Stomach (tissue), 9 donors: ENCODE data around the gene PFKL. TPM values are rescaled to one million over a fixed set of nuclear protein-coding genes. Genes with fewer than 3 reads are reported as not detected.

Experiments
- DNase-seq, 2 donors: peaks; one replicate each; pipeline versions ENCODE4 v3.0.0 to v3.0.0-alpha.2; 2013 to 2019
- H3K27ac ChIP-seq, 5 donors: fragments of 200-600 bp in 4 of 5; sonication (generic) in 4 of 5; one replicate each; pipeline ENCODE4 v1.5.1; 2013 to 2019; ENCODE audit warnings: mild to moderate bottlenecking in 1 of 5, moderate library complexity in 1 of 5
- H3K27me3 ChIP-seq, 3 donors: fragments of 200-600 bp; sonication (generic); one replicate each; pipeline ENCODE4 v1.5.1; 2017 to 2019; ENCODE audit warnings: mixed run types in 1 of 3
- H3K36me3 ChIP-seq, 4 donors: fragments of 200-600 bp; sonication (generic); 1 replicate in 3 of 4; 2 replicates in 1 of 4; pipeline ENCODE4 v1.5.1; 2016 to 2019
- H3K4me1 ChIP-seq, 4 donors: fragments of 200-600 bp; sonication (generic); one replicate each; pipeline ENCODE4 v1.5.1; 2016 to 2019
- H3K4me3 ChIP-seq, 4 donors: fragments of 200-600 bp; sonication (generic) in 3 of 4; one replicate each; pipeline ENCODE4 v1.5.1; 2016 to 2019; ENCODE audit warnings: mild to moderate bottlenecking in 1 of 4
- H3K9me3 ChIP-seq, 4 donors: fragments of 200-600 bp; sonication (generic); one replicate each; pipeline ENCODE4 v1.5.1; 2016 to 2019
- EP300 ChIP-seq: sonication (generic); formaldehyde crosslinking; IDR thresholded peaks from one replicate; pipeline ENCODE4 v1.6.1; 2017; ENCODE audit warnings: antibody characterized with exemption
- POLR2A ChIP-seq, 4 donors: fragments of 450-650 bp; IDR thresholded peaks; one replicate each; pipeline ENCODE4 v1.6.1; 2016; ENCODE audit warnings: antibody characterized with exemption in 4 of 4, control low read depth in 2 of 4, mild to moderate bottlenecking in 1 of 4, moderate library complexity in 1 of 4
- POLR2AphosphoS5 ChIP-seq, 3 donors: sonication (generic); formaldehyde crosslinking; IDR thresholded peaks; one replicate each; pipeline ENCODE4 v1.6.1; 2016; ENCODE audit warnings: antibody characterized with exemption in 3 of 3
- WGBS, 5 donors: extraction: QIAGEN DNeasy Blood & Tissue Kit in 3 of 5; methylation state at CpG; one replicate each; pipeline versions ENCODE4 v1.1.5 to v1.1.7; 2013 to 2018; 5-methylcytosine and 5-hydroxymethylcytosine counted together
- intact Hi-C: fragments of 100-400 bp; cut with DNase I; formaldehyde crosslinking; loops from one replicate; pipeline ENCODE4 v1.15.1; 2023; ENCODE audit warnings: low total_unique reads
- polyA plus RNA-seq, 3 donors: library from polyadenylated mRNA; stranded (reverse); fragments of 200-250 nt; gene quantifications; one replicate each; pipeline ENCODE4 v1.2.3, GENCODE V29; 2013
- total RNA-seq, 5 donors: library from RNA; depleted of rRNA; stranded (reverse); fragments of >200 nt; gene quantifications; one replicate each; pipeline versions ENCODE4 v1.1.0 to v1.2.3, GENCODE V29; 2014 to 2016
- TF ChIP-seq, protein P1 (sequence below), 7 experiments: fragments of 450-650 bp in 4 of 7; fragments of 200-600 bp in 3 of 7; sonication (generic) in 3 of 7; IDR thresholded peaks; one replicate each; pipeline ENCODE4 v1.5.1; 2016 to 2019; ENCODE audit warnings: antibody characterized with exemption in 7 of 7, control low read depth in 2 of 7, mild to moderate bottlenecking in 1 of 7
- donor health status: healthy with polysubstance abuse.
- donor health status: Bipolar disorder and iron deficiency.
- donor health status: healthy.

PFKL gene
- total and polyA plus RNA-seq, 8 donors = 83.0 to 283 (median 130) TPM

DNA sequence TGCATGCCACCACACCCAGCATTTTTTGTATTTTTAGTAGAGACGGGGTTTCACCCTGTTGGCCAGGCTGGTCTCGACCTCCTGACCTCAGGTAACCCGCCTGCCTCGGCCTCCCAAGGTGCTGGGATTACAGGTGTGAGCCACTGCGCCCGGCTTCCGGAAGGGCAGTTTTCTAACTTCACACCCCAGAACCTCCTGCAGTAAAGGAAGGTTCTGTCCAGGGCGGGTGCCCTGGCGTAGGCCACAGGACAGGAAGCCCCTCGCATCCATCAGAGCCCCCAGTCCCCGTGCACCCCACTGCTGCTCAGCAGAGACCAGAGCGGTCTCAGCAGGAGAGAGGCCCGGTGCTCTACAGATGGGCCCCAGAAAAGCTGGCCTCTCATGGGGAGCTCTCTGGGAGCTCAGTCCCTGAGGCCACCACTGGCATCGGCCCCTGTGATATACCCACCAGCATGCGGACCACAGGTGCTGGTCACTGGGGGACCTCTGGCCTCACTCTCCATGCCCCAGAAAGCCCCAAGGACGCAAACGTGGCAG is 34.1 kb upstream of the PFKL start:
- no peak for DNase-seq
- Histone ChIP-seq H3K4me1 (no peaks in the 10 kb centered on the region), H3K9me3 (no peaks in the 10 kb centered on the region), H3K36me3 (no peaks in the 10 kb centered on the region), H3K27me3 (peaks cover 0 to 17% (median 0%) of the 10 kb centered on the region in 3 donors), H3K4me3 (no peak overlapping the region), H3K27ac (no peak overlapping the region)
- TF ChIP-seq POLR2AphosphoS5 (IDR thresholded peaks at IDR 0.05) (no peak), EP300 (no peak), POLR2A (IDR thresholded peaks at IDR 0.05) (no peak)
- TF ChIP-seq, protein P1, sequence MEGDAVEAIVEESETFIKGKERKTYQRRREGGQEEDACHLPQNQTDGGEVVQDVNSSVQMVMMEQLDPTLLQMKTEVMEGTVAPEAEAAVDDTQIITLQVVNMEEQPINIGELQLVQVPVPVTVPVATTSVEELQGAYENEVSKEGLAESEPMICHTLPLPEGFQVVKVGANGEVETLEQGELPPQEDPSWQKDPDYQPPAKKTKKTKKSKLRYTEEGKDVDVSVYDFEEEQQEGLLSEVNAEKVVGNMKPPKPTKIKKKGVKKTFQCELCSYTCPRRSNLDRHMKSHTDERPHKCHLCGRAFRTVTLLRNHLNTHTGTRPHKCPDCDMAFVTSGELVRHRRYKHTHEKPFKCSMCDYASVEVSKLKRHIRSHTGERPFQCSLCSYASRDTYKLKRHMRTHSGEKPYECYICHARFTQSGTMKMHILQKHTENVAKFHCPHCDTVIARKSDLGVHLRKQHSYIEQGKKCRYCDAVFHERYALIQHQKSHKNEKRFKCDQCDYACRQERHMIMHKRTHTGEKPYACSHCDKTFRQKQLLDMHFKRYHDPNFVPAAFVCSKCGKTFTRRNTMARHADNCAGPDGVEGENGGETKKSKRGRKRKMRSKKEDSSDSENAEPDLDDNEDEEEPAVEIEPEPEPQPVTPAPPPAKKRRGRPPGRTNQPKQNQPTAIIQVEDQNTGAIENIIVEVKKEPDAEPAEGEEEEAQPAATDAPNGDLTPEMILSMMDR (IDR thresholded peaks at IDR 0.05) = no peak
- intact Hi-C loops = no loop called here
- WGBS, 5 donors = 82 to 93% (median 88%) methylated on average over 13 to 17 of the region's 17 CpGs

DNA sequence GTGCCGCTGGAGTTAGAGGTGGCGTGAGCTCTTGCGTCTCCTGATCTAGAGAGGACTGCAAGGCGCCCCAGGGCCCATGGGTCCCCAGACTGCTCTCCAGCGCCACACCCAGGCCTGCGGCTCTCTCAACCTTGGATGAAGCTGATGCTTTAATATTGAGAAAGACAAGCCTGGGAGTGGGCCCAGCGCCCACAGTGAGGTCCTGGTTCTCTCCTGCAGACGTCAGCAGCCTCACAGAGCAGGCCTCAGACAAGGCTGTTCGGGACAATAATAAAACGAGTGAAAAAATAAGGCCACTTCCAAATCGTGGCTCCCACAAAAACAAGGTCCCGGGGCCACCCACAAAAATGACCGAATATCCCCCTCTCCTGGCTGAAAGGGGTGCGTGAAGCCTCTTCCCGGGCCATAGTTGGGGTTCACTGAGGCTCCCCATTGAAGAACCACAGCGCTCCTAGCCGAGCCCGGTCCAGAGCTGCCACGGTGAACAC is 32.2 kb upstream of the PFKL start:
- no peaks in the 10 kb centered on the region for H3K36me3 ChIP-seq
- peaks cover 0 to 10% (median 0%) of the 10 kb centered on the region in 3 donors for H3K27me3 ChIP-seq
- no peaks in the 10 kb centered on the region for H3K4me1 ChIP-seq
- 65 to 79% (median 67%) methylated on average over 17 to 19 of the region's 19 CpGs for WGBS, 5 donors
- DNase-seq = no peak
- H3K9me3 ChIP-seq = no peaks in the 10 kb centered on the region
- intact Hi-C loops = no loop called here
- no peak overlapping the region for H3K4me3 ChIP-seq
- no peak overlapping the region for H3K27ac ChIP-seq
- TF ChIP-seq, protein P1 (IDR thresholded peaks at IDR 0.05) = peak in 3 of 7 experiments; percentile 13 to 37 (median 18)
- TF ChIP-seq EP300 = no peak
- TF ChIP-seq POLR2A (IDR thresholded peaks at IDR 0.05) = no peak
- no peak for TF ChIP-seq POLR2AphosphoS5 (IDR thresholded peaks at IDR 0.05)

DNA sequence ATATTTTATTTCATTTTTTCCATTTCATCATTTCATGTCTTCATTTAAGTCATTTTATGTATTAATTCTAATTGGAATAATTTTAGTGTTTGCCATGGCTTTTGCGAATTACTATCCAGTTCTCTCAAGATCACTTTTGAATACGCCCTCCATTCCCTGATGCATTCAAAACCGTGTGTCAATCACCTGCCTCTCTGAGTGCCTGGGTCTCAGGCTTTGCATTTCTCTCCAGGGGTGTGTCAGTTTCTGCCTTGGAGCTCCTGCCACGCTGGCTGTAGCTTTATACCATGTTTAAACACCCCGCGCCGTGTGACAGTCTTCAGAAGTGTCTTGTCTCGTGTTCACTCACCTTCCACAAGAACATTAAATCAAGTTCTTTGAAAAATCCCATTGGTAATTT is 30.8 kb upstream of the PFKL start:
- no peak for DNase-seq
- no peak overlapping the region for H3K27ac ChIP-seq
- TF ChIP-seq POLR2AphosphoS5 (IDR thresholded peaks at IDR 0.05) = no peak
- TF ChIP-seq, protein P1 (IDR thresholded peaks at IDR 0.05) = no peak
- no peak for TF ChIP-seq POLR2A (IDR thresholded peaks at IDR 0.05)
- no peak for TF ChIP-seq EP300
- no peak overlapping the region for H3K4me3 ChIP-seq
- intact Hi-C loops = no loop called here
- no peaks in the 10 kb centered on the region for H3K36me3 ChIP-seq
- H3K4me1 ChIP-seq = no peaks in the 10 kb centered on the region
- peaks cover 0 to 11% (median 0%) of the 10 kb centered on the region in 3 donors for H3K27me3 ChIP-seq
- WGBS, 5 donors = 61 to 79% (median 70%) methylated on average over 8 of the region's 8 CpGs
- H3K9me3 ChIP-seq = no peaks in the 10 kb centered on the region

GRCh38 chr21:44271558-44272283 is 28.1 kb upstream of the PFKL start:
- TF ChIP-seq EP300 (no peak), POLR2A (IDR thresholded peaks at IDR 0.05) (no peak), POLR2AphosphoS5 (IDR thresholded peaks at IDR 0.05) (no peak)
- TF ChIP-seq, protein P1 (IDR thresholded peaks at IDR 0.05) = no peak

More at GRCh38 chr21:44271558-44272283, 28.1 kb upstream of the PFKL start:
- WGBS, 5 donors = 78 to 84% (median 81%) methylated on average over 13 to 18 of the region's 18 CpGs
- H3K27me3 ChIP-seq = peaks cover 0 to 11% (median 0%) of the 10 kb centered on the region in 3 donors
- H3K4me1 ChIP-seq = no peaks in the 10 kb centered on the region
- H3K9me3 ChIP-seq = no peaks in the 10 kb centered on the region
- no peak overlapping the region for H3K4me3 ChIP-seq
- intact Hi-C loops = no loop called here
- H3K36me3 ChIP-seq = no peaks in the 10 kb centered on the region
- no peak for DNase-seq
- H3K27ac ChIP-seq = no peak overlapping the region
